ENCODE measurements around the gene OR6P1.

OR6P1 gene

GRCh38 chr1:158570480-158570879 lies at the start of gene OR6P1:
TSS of gene OR6P1 (minus strand) at chr1:158570580. CDS start at chr1:158563604, 6,976 bp downstream.
- no peak for DNase-seq

GRCh38 chr1:158613764-158614163 lies 43.4 kb upstream of the OR6P1 start:
- no peak for DNase-seq

- no peak for DNase-seq
These were observed 41.5 kb upstream of the OR6P1 start for GRCh38 chr1:158611916-158612315.

- no peak for DNase-seq
These were observed 36.9 kb upstream of the OR6P1 start for GRCh38 chr1:158607296-158607695.

GRCh38 chr1:158604968-158605367 lies 34.6 kb upstream of the OR6P1 start, which contains the start of gene OR10Z1:
TSS of gene OR10Z1 (plus strand) at chr1:158605268. CDS start at chr1:158606439, 1,171 bp downstream.
- DNase-seq = no peak

- no peak for DNase-seq
These were observed 30.4 kb upstream of the OR6P1 start for GRCh38 chr1:158600735-158601134.

- DNase-seq = no peak
These were observed 16.6 kb upstream of the OR6P1 start for GRCh38 chr1:158586942-158587341.

GRCh38 chr1:158583962-158584361 lies 13.6 kb upstream of the OR6P1 start:
- DNase-seq = no peak

- DNase-seq = no peak
These were observed 9.4 kb upstream of the OR6P1 start, which contains the start of gene OR10X1 for GRCh38 chr1:158579733-158580132. TSS of gene OR10X1 (minus strand) at chr1:158579899. CDS start at chr1:158579899, 0 bp downstream.

- DNase-seq = no peak
These were observed 7.2 kb upstream of the OR6P1 start for GRCh38 chr1:158577561-158577960.

GRCh38 chr1:158572226-158572625 lies 1.8 kb upstream of the OR6P1 start:
- no peak for DNase-seq

GRCh38 chr1:158564608-158565007 lies 5.8 kb downstream of the OR6P1 start:
- peak; percentile 51 for DNase-seq

- DNase-seq = no peak
These were observed 6.5 kb downstream of the OR6P1 start for GRCh38 chr1:158563853-158564252.

GRCh38 chr1:158559696-158560095 lies 10.7 kb downstream of the OR6P1 start:
- DNase-seq = no peak

- no peak for DNase-seq
These were observed 16.0 kb downstream of the OR6P1 start, which contains the start of gene OR6Y1 for GRCh38 chr1:158554352-158554751. TSS of gene OR6Y1 (minus strand) at chr1:158554405. CDS start at chr1:158548105, 6,300 bp downstream.

GRCh38 chr1:158552296-158552695 lies 18.1 kb downstream of the OR6P1 start:
- DNase-seq = no peak

GRCh38 chr1:158547533-158547932 lies 22.8 kb downstream of the OR6P1 start:
- DNase-seq = no peak

- no peak for DNase-seq
These were observed 32.8 kb downstream of the OR6P1 start for GRCh38 chr1:158537609-158538008.

GRCh38 chr1:158534496-158534895 lies 35.9 kb downstream of the OR6P1 start:
- no peak for DNase-seq

GRCh38 chr1:158527190-158527815 lies 43.1 kb downstream of the OR6P1 start:
- no peak for DNase-seq

GRCh38 chr1:158521666-158522058 lies 48.7 kb downstream of the OR6P1 start:
- no peak for DNase-seq

GRCh38 chr1:158520955-158521665 lies 49.3 kb downstream of the OR6P1 start:
- DNase-seq = no peak

- DNase-seq = no peak
These were observed 50.4 kb downstream of the OR6P1 start for GRCh38 chr1:158520021-158520420.

- no peak for DNase-seq
These were observed 53.4 kb downstream of the OR6P1 start for GRCh38 chr1:158516966-158517365.
